ENCODE measurements around the gene ESPNL.
"Not testable (repeated sequence)": the region's sequence is repeated elsewhere in the genome, so short reads cannot be mapped to it uniquely, and the experiment has no call there.

The ESPNL gene

GRCh38 chr2:238160206-238161129 lies 60.3 kb downstream of the ESPNL start:
- DNase-seq = no peak

GRCh38 chr2:238161291-238162051 lies 61.3 kb downstream of the ESPNL start:
- no peak for DNase-seq

GRCh38 chr2:238162251-238162845 lies 62.2 kb downstream of the ESPNL start:
- no peak for DNase-seq

DNA sequence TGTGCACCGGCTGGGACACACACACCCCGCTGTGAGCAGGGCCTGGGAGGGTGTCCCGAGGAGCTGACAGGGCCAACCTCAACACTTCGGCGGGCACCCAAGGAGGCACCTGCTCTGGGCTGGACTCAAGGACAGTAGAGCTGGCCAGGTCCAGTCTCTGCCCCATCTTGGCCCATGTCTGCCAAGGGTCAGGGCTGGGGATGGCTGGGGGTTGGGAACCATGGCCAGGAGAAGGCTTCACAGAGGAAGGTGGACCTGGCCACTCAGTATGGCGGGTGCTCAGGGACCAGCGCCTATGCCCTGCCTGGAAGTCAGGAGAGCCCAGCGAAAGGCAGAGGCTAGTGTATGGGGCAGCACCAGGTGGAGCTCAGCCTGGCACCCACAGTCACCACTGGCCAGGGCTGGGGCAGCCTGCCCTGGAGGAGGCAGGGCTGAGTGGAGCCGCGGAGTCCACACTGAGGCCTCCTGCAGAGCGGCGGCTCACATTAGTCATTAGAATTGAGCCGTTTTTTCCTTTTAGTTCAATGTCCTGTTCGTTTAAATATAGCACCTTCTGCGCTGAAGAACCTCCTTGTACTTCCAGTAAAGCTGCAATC lies 62.8 kb downstream of the ESPNL start:
- no peak for DNase-seq

GRCh38 chr2:238163481-238164198 lies 63.5 kb downstream of the ESPNL start:
- DNase-seq = no peak

DNA sequence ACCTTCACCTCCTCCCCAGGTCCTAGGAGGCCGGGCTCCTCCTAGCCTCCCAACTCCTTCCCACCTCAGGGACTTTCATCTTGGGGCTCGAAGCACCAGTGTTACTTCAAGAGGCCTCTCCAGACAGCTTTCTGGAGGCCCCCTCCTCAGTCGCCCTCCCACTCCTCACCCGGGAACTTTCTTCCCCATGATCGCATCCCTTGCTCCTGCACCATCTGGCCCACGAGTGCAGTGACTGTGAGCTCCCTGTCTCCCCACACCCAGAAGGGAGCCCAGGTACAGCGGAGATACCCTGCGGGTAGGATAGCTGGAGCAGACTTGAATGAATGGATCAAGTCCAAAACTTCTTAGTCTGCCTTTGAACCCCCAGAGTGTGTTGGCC lies 64.8 kb downstream of the ESPNL start:
- DNase-seq = no peak

GRCh38 chr2:238165288-238165921 lies 65.3 kb downstream of the ESPNL start:
- DNase-seq = no peak

GRCh38 chr2:238166391-238167343 lies 66.5 kb downstream of the ESPNL start:
- DNase-seq = no peak

DNA sequence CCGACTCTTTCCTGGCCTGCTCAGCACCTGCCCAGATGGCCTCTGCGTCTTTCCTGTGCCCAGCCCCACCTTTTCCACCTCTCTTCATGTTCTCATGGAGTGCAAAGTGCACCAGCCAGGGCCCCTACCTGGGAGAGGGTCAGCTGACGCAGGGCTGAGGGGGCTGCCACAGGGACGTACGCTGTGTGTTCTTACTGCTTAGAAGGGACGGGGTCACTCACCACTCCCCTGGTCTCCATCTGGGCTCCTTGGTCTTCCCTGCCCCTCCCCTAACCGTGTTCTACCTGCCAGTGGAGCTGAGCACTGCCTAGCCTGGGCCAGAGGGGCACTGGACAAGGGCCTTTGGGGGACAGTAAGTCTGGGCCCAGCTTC lies 67.2 kb downstream of the ESPNL start:
- no peak for DNase-seq

DNA sequence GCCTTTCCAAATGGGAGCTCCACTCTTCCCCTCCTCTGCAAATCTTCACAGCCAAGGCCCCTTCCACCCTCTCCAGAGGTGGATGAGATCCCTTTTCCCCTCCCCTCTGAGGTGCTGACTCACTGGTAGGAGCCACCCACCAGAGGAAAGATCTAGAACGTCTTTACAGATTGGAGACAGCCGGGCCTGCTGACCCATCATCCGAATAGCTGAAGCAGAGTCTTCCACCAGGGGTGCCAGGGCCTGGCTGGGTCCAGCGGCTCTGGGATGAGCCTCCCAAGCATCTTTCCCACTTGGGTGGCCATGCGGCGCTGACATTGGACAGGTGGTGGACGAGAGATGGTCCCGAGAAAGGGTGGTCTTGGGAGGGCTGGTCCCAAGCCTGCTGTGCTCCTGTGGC lies 67.6 kb downstream of the ESPNL start:
- DNase-seq = no peak

DNA sequence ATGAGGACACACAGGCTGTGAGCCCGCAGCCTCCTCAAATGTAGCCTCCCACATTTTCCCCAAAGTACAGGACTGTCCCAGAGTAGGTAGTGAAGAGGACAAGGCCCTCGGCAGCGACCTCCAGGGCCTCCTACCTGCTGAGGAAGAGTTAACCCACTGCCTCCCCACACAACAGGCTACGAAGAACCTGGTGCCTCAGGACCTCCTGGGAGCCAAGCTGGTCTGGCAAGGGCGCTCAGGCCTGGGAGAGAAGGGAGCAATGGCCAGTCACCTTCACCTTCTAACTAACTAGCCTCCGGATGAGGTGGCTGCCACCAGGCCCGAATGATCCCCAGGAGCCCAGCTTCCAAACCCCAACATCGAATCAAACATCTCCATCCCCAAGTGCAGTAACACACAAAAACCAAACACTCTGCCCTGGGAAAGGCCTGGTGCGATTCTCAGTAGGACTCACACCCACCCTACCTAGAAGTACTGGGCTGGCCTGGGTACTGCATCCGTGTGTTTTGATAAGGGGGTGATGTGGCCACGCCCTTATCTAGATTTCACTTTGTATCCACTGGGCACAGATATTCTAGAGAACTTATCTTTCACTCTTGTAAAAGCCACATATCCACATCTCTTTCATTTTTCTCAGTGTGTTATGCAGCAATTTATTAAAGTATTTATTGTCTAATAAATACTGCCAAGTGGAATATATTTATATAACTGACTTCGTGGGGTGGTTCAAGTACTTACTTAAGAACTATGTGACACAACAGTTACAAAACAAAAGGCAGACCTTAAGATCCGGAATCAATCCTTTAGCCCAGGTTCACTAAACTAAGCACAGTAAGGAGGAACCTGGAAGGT lies 68.3 kb downstream of the ESPNL start:
- DNase-seq = no peak

GRCh38 chr2:238169048-238169707 lies 69.0 kb downstream of the ESPNL start:
- DNase-seq = no peak

DNA sequence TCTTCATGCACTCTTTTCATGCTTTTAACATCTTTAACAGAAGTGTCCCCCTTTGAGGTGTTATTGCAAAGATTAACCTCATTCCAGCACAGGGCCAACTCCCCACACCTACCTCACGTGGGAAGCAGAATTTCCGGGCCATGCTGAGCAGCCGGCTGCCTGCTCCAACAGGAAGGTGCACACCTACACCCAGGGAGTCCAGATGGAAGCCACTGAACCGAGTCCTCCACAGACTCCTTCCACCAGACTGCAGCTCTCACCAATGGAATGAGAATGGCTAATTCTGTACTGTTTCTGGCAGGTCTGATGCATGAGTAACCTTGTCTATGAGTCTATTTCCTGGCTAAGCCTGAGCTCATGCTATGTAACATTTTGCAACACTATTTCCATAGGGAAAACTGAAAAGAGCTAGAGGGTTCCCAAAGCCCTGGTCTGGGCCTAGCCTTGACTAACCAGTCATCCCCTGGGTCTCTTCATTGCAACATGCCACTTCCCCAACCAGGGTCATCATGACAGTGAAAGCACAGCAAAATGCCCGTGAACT lies 69.6 kb downstream of the ESPNL start:
- DNase-seq = no peak

DNA sequence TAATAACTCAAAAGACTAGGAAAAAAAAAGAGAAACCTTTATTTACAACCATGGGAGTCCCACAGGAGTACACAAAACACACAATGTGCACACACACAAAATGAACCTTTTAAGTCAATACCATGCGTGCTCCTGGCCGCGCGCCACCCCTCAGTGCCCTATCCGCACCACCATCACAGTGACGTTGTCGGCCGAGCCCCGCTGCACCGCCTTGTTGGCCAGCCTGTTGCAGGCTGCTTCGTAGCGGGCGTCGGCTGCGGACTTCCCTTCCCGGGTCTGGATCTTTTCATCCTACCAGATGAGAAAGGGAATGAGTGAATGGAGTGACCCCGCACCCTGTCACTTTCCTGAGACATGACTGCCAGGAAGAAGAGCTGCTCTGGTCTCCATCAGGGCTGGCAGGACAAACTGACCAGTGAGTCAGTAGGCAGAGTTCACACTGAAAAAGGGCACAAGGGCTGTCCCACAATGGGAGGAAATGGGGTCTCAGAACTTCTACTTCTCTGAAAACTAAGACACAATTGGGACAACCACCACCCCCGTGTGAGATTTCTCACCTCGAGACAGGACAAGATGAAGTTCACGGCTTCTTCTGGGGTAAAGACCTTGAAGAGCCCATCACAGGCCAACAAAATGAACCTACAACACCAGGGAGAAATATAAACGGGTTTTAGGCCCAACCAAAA lies 70.4 kb downstream of the ESPNL start:
- no peak for DNase-seq

- DNase-seq = not testable (repeated sequence)
Observed at GRCh38 chr2:238171072-238171431, 70.9 kb downstream of the ESPNL start.

GRCh38 chr2:238171575-238172187 lies 71.5 kb downstream of the ESPNL start:
- DNase-seq = no peak

GRCh38 chr2:238172439-238172838 lies 72.3 kb downstream of the ESPNL start:
- DNase-seq = no peak

DNA sequence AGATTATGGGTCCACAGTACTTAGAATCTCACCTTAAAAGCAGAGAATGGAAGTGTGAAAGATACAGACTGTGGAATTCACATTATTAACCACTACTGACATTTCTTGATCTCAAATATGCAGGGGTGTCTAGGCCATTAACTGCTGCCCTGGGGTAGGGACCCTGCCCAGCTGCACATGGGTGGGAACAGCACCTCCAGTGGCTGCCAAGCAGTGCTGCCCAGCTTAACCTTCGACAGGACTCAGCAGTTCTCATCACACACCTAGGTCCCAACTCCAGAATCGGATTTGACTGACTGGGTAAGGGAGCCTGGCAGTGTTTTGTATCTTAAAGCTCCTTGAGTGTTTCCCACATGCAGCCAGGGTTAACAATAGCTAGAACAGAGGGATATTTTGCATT lies 73.6 kb downstream of the ESPNL start:
- DNase-seq = no peak

Data from NCI-H446 treated with DMSO at 0.1 percent for 48 hours (cell line).